HL-60/S4 treated with retinoic acid at 250 ng/mL for 4 days and 3 days (cell line): ENCODE results near the gene PARD3B.

ENCODE experiments used
- in situ Hi-C: fragments of 300-500 bp; cut with MboI; formaldehyde crosslinking; loops from 2 replicates; pipeline ENCODE4 v1.7.0; 2022; ENCODE audit warnings: low sequenced_read_pairs

PARD3B gene

DNA sequence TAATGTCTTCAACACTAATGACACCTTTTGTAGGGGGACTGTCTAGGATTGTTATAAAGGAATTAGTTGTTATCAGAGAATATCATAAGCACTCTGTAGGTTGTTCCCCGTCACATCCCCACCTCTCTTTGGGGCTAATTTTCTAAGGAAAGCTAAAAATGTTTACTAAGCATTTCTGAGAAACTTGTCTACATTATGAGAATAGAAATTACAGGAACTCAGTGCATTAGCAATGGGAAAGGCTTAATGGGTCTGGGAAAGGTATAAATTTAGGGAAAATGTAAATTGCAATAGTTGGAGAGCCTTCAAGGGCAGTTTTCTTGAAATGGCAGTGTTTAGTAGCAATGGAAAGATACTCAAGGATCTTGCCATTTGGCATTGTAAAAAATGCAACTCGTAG lies 879.8 kb downstream of the PARD3B start:
- in situ Hi-C loops, result no loop called here

DNA sequence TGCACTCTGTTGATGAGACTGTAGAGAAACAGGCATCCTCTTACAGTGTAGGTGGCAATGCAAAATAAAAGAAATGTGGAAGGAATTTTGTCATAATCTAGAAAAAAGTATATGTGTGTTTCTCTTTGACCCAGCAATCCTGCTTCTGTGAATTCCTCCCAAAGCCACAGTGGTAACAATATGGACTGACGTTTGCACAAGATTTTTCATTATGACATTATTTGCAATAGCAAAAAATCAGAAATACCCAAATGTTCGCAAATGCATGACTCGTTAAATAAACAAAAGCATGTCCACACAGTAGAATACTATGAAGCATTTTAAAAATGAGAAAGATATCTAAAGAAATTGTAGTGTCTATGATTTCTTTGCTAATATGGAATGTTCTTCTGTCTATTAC lies 881.8 kb downstream of the PARD3B start:
- in situ Hi-C loops, result no loop called here

DNA sequence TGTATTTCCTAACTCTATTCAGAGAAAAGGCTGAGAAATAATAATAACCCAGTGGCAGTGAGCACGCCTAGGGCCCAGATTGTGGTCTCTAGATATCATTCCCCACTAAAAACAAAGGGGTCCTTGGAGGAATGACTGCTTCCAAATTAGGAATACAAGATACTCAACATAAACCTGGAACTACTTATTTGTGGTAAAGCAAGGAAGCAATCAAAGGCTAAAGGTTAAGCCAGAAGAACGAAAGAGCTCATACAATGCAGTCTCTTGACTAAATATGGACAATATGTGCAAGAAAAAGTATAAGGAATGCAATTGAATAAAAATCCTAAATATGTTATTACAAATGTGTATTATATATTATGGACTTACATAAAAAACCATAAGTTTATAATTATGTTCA lies 883.5 kb downstream of the PARD3B start:
- in situ Hi-C loops, result no loop called here

DNA sequence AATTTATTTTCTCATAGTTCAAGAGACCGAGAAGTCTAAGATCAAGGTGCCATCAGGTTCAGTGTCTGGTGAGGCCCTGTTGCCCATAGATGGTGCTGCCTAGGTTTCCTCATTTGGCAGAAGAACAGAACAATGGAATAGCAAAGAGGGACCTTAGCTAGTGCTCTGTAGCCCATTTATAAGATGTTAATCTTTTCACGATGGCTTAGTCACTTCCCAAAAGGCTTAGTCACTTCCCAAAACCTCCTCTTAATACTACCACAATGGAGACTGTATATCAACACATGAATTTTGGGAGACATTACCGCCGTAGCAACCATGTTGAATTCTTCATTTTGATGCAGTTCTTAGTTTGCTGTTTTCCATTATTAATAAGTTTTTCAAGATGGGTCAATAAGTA lies 890.7 kb downstream of the PARD3B start:
- in situ Hi-C loops, result no loop called here

DNA sequence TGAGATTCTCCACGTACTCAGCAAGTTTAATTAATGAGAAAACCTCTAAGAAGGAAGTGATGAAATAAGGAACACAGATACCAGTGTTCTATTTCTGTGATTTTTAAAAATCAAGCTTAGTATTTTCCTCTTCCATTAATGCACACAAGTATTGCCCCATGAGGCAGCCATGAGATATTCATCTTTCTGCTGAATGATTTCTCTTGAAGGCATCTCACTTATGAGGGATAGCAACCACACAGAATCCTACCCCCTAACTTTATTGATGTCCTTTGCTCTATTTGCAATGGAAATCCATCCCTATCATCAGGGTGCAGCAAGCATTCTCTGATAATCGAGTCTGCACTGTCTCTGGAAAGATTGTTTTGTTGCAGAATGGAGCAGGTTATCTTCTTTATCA lies 893.0 kb downstream of the PARD3B start:
- in situ Hi-C loops, result no loop called here

DNA sequence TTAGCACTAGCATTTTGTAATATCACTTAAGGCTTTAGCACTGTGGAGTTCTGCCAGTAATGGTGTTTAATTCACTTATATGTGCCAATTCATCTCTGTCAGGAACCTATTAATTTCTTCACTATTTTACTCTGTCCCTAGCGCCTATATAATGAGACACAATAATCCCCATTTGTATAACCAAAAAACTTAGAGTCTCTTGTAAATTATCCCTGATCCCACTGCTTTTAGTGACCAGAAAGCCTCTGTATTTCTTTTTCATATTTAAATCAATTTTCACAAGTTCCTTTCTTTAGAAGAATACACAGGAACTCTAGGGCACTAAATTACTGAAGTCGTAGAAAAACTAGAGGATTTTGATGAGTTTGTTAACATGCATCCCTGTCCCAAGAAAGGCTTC lies 894.3 kb downstream of the PARD3B start:
- in situ Hi-C loops, result no loop called here

DNA sequence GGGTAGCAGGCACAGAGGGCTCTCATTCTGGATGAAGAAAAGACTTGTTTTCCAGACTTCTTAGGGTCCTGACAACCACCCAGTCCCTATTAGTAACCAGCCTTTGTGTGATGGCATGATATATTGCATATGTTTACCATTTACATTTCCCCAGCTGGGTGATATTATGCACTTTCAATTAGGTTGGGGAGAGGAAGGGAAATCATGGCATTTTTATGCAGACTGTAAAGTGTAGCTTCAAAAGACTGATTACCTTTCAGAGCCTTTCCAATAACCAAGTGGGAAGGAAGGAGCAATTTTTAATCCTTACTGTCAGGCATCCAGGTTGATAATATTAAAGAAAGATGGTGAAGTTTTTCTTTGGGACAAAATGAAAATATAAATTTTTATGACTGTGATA lies 896.2 kb downstream of the PARD3B start:
- in situ Hi-C loops, result no loop called here

DNA sequence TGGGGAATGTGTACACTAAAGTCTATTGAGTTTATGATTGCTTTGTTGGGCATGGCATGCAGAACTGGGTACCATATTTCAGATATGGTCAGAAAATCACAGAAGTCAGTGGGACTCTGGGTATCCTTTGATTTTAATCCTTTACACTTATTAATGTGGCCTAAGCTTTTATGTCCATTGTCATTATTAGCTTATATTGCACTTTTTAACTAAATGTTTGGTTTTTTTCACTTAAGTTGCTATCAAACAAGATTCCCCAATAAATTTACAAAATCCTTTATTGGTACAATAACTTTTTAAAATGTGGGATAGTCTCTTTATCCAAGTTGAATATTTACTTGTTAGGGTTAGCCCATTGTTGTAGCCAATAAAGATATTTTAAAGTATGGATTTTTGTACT lies 902.9 kb downstream of the PARD3B start:
- in situ Hi-C loops, result no loop called here

DNA sequence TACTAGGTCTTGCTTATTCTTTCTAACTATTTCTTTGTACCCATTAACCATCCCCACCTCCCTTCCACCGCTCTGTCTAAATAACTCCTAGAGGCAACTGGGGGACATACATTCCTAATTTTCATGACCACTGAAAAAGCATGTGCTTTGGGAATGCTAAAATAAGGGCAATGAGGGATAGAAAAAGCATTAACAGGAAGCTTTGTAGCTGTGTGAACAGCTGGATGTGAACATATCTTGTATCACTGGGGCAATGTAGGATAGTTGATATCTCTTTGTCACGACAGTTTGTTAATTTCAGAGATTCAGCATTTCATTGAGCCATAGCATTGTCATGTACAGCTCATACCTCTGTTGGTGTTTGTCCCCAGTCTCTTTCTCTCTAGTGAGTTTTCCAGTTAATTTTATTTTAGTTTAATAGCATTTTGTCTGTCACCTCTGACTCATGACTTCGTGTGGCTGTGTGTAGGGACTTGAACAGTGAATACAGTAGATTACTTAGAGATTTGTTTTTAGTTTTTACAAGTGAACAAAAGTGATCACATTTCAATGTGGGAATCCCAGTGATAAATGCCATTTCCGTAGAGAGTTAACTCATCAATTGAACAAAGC lies 906.7 kb downstream of the PARD3B start:
- in situ Hi-C loops, result no loop called here

DNA sequence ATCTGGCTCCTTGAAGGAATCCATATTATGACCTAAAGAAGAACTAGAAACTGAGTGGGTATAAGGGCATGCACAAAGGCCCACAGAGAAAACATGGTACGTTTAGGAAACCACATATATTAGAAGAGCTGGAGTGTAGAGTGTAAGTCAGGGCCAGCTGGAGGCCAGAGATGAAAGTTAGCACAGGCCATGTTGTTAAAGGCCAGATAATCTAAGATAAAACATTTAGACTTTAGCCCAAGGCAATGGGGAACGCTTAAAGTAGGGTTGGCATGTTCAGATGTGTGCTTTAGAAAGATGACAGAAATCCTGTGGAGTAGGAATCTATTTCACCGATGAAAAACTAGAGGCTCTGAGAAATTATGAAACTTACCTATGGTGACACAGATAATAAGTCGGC lies 907.9 kb downstream of the PARD3B start:
- in situ Hi-C loops, result no loop called here

DNA sequence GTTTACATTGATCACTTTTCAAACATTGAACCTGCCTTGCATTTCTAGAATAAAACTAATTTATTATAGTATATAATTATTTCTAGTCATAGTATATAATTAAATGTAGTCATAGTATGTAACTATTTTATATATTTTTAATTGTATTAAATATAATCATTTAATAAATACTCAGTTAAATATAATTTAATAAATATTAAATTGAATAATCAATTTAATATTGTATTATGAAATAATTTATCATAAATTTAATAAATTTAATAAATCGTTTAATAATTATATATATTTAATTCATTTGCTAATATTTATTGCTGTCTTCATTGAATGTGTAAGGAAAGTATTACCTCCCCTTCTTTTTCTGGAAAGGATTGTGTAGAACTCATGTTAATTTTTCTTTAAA lies 911.4 kb downstream of the PARD3B start:
- in situ Hi-C loops, result no loop called here

DNA sequence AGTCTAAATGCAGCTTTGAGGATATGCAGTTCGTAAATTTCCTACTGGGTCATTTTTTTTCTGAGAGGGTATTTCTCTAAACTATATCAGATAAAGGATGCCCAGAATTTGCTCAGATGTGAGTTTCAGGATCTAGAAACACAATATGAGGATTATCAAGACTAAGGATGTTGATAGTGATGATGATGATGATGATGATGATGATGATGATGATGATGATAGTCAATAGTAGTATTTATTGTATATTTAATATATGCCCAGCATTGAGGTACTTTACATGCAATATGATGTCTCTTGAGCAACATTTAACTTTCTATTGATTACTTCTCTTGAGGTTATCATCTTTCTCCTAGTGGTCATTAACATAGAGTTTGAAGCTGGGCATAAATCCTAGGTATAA lies 914.9 kb downstream of the PARD3B start:
- in situ Hi-C loops, result no loop called here

DNA sequence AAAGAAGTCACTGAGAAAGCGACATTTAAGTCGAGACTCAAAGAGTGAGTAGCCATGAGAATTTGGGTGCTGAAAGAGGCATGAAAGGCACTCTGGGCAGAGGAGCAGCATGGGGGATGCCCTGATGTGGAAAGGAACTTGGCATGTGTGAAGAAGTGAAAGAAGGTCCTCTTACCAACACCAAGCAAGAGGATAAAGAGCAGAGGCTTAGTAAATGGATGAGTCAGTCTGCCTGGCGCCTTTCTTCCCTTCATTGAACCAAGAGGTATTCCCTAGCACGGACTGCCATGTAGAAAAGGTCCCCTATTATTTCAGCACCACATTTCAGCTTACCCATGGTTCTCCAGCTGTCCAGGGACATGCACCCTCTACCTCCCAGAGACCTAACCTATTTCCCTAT lies 915.9 kb downstream of the PARD3B start:
- in situ Hi-C loops, result no loop called here

DNA sequence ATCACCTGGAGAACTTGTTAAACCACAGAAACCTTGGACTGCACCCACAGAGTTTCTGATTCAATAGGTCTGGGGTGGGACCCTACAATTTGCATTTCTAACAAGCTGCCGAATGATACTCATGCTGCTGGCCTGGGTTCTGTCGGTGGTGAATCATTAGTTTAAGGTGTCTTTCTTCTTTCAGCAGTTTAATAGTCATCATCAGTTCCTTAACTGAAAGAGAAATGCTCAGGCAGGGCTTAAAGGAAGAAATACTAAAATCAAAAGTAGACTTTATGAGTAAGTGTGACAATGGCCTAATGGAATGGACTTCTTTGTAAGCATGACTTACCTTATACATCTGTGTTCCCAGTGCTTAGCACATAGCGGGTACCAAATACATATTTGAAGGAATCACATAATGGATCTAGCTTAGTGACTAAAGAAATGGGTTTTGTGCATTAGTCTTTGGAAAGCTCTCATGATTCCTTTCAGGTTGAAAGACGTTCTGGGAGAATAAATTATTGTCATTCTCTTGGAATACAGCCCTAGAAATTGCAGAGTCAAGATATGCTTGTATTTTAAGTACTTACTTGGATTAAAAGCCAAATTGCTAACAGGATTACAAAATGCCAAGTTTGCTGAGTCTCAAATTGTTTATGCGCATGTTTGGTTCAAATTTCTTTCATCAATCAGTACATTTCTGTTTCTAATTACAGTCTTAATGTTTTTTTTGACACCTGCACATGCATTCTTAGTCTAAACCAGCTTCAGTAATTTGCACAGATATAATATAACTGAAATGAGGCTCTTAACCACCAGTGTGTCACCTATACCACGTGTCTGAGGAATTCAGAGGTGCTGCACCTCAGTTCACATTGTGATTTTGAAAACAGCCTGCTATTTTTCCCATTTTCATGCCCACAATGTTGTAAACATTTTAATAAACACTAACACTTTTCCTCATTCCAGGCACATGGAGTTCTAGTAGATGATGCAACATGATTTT lies 916.7 kb downstream of the PARD3B start:
- in situ Hi-C loops, result no loop called here

DNA sequence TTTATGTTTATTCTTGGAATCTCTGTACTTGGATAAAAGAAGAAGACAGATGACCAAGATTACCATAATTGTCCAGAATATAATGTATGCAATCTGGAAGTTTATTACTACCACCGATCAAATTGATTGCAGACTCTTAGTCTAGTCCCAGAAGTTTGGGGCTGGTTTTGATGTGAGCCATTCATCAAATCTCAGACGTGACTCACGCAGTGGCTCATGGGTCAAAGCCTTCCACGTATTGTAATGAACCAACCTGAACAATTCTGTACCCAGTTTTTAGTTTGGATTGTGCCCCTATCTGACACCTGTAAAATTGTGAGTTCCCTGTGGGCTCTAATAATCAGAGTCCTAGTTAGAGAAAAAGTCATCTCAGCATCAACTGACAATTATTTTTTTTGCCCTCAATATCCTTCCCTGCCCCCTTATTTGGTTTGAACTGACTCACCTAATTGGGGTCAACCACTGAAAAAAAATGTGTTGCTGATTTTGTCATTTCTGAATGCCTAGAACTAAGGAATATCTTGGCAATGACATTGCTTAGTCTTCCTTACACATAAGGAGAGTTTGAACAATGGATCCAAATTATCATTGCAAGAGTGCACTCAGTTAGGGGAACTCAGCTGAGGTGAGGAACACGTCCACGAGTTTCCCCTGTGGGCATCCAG lies 917.5 kb downstream of the PARD3B start:
- in situ Hi-C loops, result no loop called here

DNA sequence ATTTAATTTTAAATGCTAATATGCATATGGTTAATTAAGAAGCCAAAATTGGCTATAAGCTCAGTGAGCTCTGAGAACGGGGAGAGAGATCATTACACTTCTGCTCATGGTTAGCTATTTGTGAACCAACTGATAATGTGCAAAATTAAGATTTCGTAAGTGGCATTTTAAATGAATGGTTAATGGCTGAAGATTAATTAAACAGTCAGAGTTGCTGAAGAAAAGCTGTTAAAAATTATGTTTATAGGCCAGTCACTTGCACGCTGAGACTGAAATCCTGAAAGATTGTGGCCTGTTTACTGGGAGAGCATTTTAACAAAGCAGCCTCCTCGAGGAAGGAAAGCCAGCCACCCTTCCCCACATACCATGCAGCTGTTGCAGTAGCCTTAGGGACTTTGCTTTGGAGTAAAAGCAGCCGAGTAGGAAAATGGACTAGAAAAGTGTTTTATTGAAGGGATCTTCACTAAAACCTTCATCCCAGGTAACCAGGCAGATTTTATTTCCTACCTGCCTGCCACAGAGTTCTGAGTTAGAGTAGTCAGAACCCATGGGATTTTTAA lies 918.3 kb downstream of the PARD3B start:
- in situ Hi-C loops, result no loop called here

DNA sequence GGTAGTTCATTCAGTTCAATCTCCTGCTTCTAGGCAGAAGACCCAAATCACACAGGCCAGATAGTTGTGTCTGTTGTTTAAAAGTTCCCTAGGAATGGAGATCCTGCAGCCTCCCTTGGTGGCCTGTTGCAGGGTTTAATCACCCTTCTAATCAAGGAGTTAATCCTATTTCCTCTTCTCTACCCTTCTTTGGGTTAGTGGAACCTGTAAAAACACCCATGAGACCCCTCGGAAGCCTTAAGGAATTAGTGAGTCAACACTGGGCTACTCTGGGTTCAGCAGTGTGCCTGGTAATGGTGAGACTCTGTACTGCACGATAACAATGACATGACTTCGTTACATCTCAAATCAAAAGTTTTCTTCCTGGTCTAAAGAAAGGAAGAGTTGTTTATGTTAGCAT lies 919.4 kb downstream of the PARD3B start:
- in situ Hi-C loops, result no loop called here

DNA sequence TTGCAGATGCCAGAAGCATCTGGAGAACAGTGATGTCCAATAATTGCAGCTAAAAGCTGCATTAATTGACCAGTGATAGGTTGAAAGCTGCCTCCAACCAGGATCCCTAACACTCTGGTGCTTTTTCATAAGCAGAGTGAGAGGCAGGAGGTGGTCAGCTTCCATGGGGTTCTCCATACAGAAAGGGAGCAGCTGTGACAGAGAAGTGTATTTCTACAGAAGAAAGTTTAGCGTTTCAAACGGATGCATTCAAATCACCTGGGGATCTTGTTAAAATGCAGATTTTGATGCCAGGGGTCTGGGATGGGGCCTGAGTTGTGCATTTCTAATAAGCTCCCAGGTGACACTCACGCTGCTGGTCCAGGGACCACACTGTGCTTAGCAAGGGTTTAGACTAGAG lies 920.5 kb downstream of the PARD3B start:
- in situ Hi-C loops, result no loop called here

DNA sequence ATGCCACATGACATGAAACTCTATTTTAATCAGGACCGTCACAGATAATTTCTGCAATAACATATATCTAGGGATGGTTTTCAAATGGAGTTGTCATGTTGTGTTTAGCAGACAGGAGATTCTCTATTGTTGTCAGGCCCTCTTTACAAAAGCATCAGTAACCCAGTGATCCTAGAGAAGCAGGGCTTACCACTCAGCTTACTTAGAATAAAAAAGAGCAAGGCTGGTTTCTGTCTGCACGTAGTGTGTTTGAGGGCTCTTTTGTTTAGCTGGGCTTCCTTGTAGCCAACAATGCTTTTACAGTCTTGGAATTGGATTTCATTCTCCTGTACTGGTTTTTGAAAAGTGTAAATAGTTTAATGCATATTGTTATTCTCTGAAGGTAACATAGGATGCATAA lies 926.5 kb downstream of the PARD3B start:
- in situ Hi-C loops, result no loop called here

DNA sequence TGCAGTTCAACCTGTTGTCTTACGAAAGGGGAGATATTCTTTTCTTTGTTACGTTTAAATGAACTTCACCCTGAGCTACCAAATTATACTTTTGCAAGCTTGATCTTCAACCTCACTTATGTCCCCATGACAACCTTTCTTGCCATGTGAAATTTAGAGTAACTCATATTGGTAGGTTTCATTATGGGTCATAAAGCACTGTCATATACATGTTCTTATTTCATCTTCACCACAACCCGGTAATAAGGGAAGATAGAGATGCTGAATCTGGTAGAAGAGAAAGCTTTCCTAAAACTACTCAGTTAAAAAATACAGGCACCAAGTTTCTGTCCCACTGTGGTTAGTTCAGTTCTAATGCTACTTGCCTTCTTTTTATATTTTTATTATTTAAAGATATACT lies 928.5 kb downstream of the PARD3B start:
- in situ Hi-C loops, result no loop called here

DNA sequence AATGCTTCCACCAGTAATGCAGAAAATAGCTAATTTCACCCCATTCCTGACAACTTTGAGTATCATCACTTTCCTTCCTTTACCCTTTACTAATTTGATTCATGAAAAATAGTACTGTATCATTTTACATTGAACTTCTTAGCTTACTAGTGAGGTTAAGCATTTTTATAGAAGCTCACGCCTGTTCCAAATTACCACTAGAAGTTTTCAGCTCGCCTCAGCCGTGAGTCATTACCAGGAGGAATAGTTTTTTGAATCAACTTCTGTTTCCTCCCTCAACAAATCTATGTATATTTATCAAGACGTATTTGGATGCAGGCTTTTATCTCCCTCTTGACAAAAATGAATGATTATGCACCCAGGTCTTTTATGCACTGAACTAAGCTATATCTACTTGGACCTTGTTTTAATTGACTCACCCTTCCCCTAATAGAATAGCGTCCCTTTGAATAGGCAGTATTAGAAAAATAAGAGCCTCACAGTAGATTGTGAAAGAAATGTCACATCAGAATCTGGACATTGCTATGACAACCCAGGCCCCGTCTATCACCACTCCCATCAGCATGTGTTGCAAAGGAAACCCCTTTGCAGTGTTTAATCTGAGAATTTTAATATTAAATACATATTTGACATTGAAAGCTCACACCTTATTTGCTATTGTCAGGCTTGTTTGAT lies 929.6 kb downstream of the PARD3B start:
- in situ Hi-C loops, result no loop called here
